GM12878 (cell line): ENCODE data around the gene ADCY2. TPM values are rescaled to one million over a fixed set of nuclear protein-coding genes. Genes with fewer than 3 reads are reported as not detected.

Experiments
- ATAC-seq: fragments of 200-7000 bp; cut with Tn5 transposase; 3 replicates; pipeline ENCODE4 v1.9.1; 2020; ENCODE audit warnings: mild to moderate bottlenecking, moderate library complexity
- BruUV-seq: library from RNA; stranded (reverse); fragments of 400-500 nt; replicated peaks from 2 replicates; lab custom pipeline; 2021; lab: Mats Ljungman, UMichigan
- CTCF ChIA-PET: fragments of 300-600 bp; sonication (Branson Sonifier 250); formaldehyde crosslinking; extraction: SDS; loops from one replicate; lab custom pipeline; 2021; ENCODE audit warnings: inconsistent platforms; lab: Yijun Ruan, JAX
- POLR2A ChIA-PET: fragments of 350-600 bp; formaldehyde crosslinking; extraction: SDS; loops from one replicate; lab custom pipeline; 2021; ENCODE audit warnings: inconsistent platforms; lab: Charles Lee
- RAD21 ChIA-PET: fragments of 300-600 bp; sonication (Branson Sonifier 250); formaldehyde crosslinking; loops from one replicate; lab custom pipeline; 2023; ENCODE audit warnings: antibody characterized with exemption; ENCODE audit not compliant: unreplicated experiment; lab: Charles Lee
- SMC1A ChIA-PET: fragments of 300-600 bp; sonication (Branson Sonifier 250); formaldehyde crosslinking; loops from one replicate; lab custom pipeline; 2023; ENCODE audit not compliant: unreplicated experiment, uncharacterized antibody; lab: Charles Lee
- DNase-seq: peaks from one replicate; pipeline ENCODE4 v3.0.0-alpha.2; 2011; ENCODE audit warnings: low read depth, low spot score
- FAIRE-seq: peaks from 3 replicates; lab custom pipeline; 2011; peaks lifted over from hg19 to GRCh38; lab: Jason Lieb, UNC
- H2AFZ ChIP-seq: 2 replicates; pipeline ENCODE4 v1.6.0; 2011; ENCODE audit warnings: low read depth, low read length, control low read depth; ENCODE audit not compliant: control insufficient read depth
- H3K27ac ChIP-seq: 2 replicates; pipeline ENCODE4 v1.5.1; 2011; ENCODE audit warnings: control low read depth; ENCODE audit not compliant: control insufficient read depth, insufficient read depth
- H3K27me3 ChIP-seq, 2 experiments: replicated peaks in 1 of 2; 2 replicates each; pipeline versions ENCODE4 v1.6.0 to v1.6.1; 2011; ENCODE audit warnings: low read length in 1 of 2; ENCODE audit not compliant: control insufficient read depth in 2 of 2, insufficient read depth in 2 of 2
- H3K36me3 ChIP-seq, 2 experiments: 2 replicates each; pipeline ENCODE4 v1.5.1; 2011; ENCODE audit warnings: low read length in 1 of 2; ENCODE audit not compliant: control insufficient read depth in 2 of 2, insufficient read depth in 2 of 2
- H3K4me1 ChIP-seq: 2 replicates; pipeline ENCODE4 v1.6.1; 2011; ENCODE audit warnings: mild to moderate bottlenecking, low read length, moderate library complexity, mixed read lengths; ENCODE audit not compliant: control insufficient read depth, insufficient read depth
- H3K4me2 ChIP-seq: 2 replicates; pipeline ENCODE4 v1.6.0; 2011; ENCODE audit warnings: control low read depth; ENCODE audit not compliant: control insufficient read depth, insufficient read depth
- H3K4me3 ChIP-seq: fragments of 200-600 bp; sonication (generic); 2 replicates; pipeline ENCODE4 v1.5.1; 2016
- H3K79me2 ChIP-seq: 2 replicates; pipeline ENCODE4 v1.6.0; 2011; ENCODE audit warnings: low read length; ENCODE audit not compliant: control insufficient read depth, insufficient read depth
- H3K9ac ChIP-seq: 2 replicates; pipeline ENCODE4 v1.8.0; 2011; ENCODE audit warnings: low read length, control low read depth, mixed read lengths; ENCODE audit not compliant: control insufficient read depth, insufficient read depth
- H3K9me3 ChIP-seq: replicated peaks from 3 replicates; pipeline ENCODE4 v1.5.1; 2011; ENCODE audit warnings: mild to moderate bottlenecking, low read length; ENCODE audit not compliant: control insufficient read depth, insufficient read depth
- H4K20me1 ChIP-seq: 2 replicates; pipeline ENCODE4 v1.6.0; 2011; ENCODE audit not compliant: control insufficient read depth, insufficient read depth
- CHD2 ChIP-seq: IDR thresholded peaks from 2 replicates; pipeline ENCODE4 v1.6.1; 2011; ENCODE audit warnings: low read depth, low read length, improper control_type of control experiment, borderline replicate concordance
- EED ChIP-seq: sonication (generic); IDR thresholded peaks from 2 replicates; pipeline ENCODE4 v1.6.1; 2016; ENCODE audit warnings: antibody characterized with exemption, low read depth
- EZH2 ChIP-seq: IDR thresholded peaks from 2 replicates; pipeline ENCODE4 v1.6.1; 2012; ENCODE audit warnings: low read depth, mild to moderate bottlenecking, control low read depth, inconsistent platforms, low read length, borderline replicate concordance; ENCODE audit not compliant: control insufficient read depth
- HDAC2 ChIP-seq: fragments of 200-600 bp; sonication (generic); IDR thresholded peaks from 2 replicates; pipeline ENCODE4 v1.6.1; 2017
- KDM1A ChIP-seq: fragments of 200-600 bp; sonication (generic); IDR thresholded peaks from 2 replicates; pipeline ENCODE4 v1.6.1; 2016; ENCODE audit warnings: borderline replicate concordance
- LARP7 ChIP-seq: fragments of 450-650 bp; IDR thresholded peaks from 2 replicates; pipeline ENCODE4 v1.6.1; 2017; ENCODE audit warnings: mild to moderate bottlenecking
- NFYA ChIP-seq: IDR thresholded peaks from 2 replicates; pipeline ENCODE4 v1.6.1; 2011; ENCODE audit warnings: low read depth, mild to moderate bottlenecking, low read length, improper control_type of control experiment, borderline replicate concordance
- POLR2AphosphoS2 ChIP-seq: IDR thresholded peaks from 2 replicates; pipeline ENCODE4 v1.6.1; 2011; ENCODE audit warnings: low read depth, mild to moderate bottlenecking, low read length, improper control_type of control experiment, moderate library complexity
- RAD21 ChIP-seq: IDR thresholded peaks from 2 replicates; pipeline ENCODE4 v1.6.1; 2011; ENCODE audit warnings: mild to moderate bottlenecking, low read depth, low read length, moderate library complexity; ENCODE audit not compliant: insufficient read depth
- RAD51 ChIP-seq: fragments of 450-650 bp; IDR thresholded peaks from 2 replicates; pipeline ENCODE4 v1.6.1; 2016; ENCODE audit warnings: moderate library complexity, mild to moderate bottlenecking, inconsistent platforms
- RCOR1 ChIP-seq: conservative IDR thresholded peaks from 2 replicates; pipeline ENCODE4 v1.6.1; 2012; ENCODE audit warnings: low read depth, low read length, improper control_type of control experiment
- SUPT20H ChIP-seq: IDR thresholded peaks from 2 replicates; pipeline ENCODE4 v1.6.1; 2011; ENCODE audit warnings: low read depth, mild to moderate bottlenecking, low read length, moderate library complexity, borderline replicate concordance; ENCODE audit not compliant: control insufficient read depth
- WGBS: methylation state at CpG from one replicate; pipeline ENCODE4 v1.1.6; 2016; ENCODE audit warnings: low lambda C conversion rate; ENCODE audit not compliant: insufficient replicate concordance, insufficient coverage; ENCODE audit errors: missing lambda C conversion rate; 5-methylcytosine and 5-hydroxymethylcytosine counted together
- in situ Hi-C: fragments of 300-500 bp; cut with MboI; formaldehyde crosslinking; loops from 9 replicates; pipeline ENCODE4 v1.14.3; 2018; ENCODE audit warnings: mixed read lengths
- intact Hi-C: fragments of 100-400 bp; cut with micrococcal nuclease; formaldehyde crosslinking; loops from one replicate; pipeline ENCODE4 v1.14.2; 2022; ENCODE audit not compliant: unreplicated experiment
- polyA plus RNA-seq, 11 experiments: library from polyadenylated mRNA; depleted of rRNA in 4 of 11; unstranded in 6 of 11; stranded (reverse) in 5 of 11; fragments of >200 nt; fragmentation: Nextera tagmentation in 4 of 11; fragmentation: Illumina TruSeq in 1 of 11; extraction: Ambion mirVana in 4 of 11; extraction: Trizol in 1 of 11; gene quantifications; 1 replicate in 1 of 11; 2 replicates in 10 of 11; pipeline versions ENCODE4 v1.2.1 to v1.2.3, GENCODE V29; 2011 to 2016; ENCODE audit warnings: inconsistent platforms in 2 of 11, missing spikeins in 2 of 11, low read depth in 1 of 11
- total RNA-seq, 4 experiments: library from RNA; depleted of rRNA in 3 of 4; stranded (reverse); fragments of >200 nt in 3 of 4; fragmentation: Illumina TruSeq in 1 of 4; extraction: Trizol in 1 of 4; gene quantifications; 2 replicates each; pipeline versions ENCODE4 v1.2.1 to v1.2.3, GENCODE V29; 2013 to 2021
- TF ChIP-seq, protein P1 (sequence below): fragments of 150-350 bp; IDR thresholded peaks from 2 replicates; pipeline ENCODE4 v1.6.1; 2016; ENCODE audit warnings: low read depth, low read length
- TF ChIP-seq, protein P2 (sequence below): IDR thresholded peaks from 2 replicates; pipeline ENCODE4 v1.6.1; 2011; ENCODE audit warnings: borderline replicate concordance, low read depth, mild to moderate bottlenecking, moderate library complexity, mixed read lengths, low read length; ENCODE audit not compliant: insufficient read depth; ENCODE audit errors: extremely low read length
- TF ChIP-seq, protein P3 (sequence below): fragments of 450-650 bp; IDR thresholded peaks from 2 replicates; pipeline ENCODE4 v1.6.1; 2017; ENCODE audit warnings: mild to moderate bottlenecking, low read depth, inconsistent platforms; ENCODE audit not compliant: poor library complexity, severe bottlenecking
- TF ChIP-seq, protein P4 (sequence below): fragments of 150-350 bp; IDR thresholded peaks from 2 replicates; pipeline ENCODE4 v1.6.1; 2014; ENCODE audit warnings: mild to moderate bottlenecking, low read depth, low read length

Gene ADCY2
- total and polyA plus RNA-seq, 10 of the 15 experiments (the other 5 are each of a cell fraction or from before 2014, with no cell fraction given), result 0.07 to 0.26 TPM; not detected in 8

GRCh38 chr5:7690557-7690956 is 294.6 kb downstream of the ADCY2 start (continued):
- TF ChIP-seq, protein P1, sequence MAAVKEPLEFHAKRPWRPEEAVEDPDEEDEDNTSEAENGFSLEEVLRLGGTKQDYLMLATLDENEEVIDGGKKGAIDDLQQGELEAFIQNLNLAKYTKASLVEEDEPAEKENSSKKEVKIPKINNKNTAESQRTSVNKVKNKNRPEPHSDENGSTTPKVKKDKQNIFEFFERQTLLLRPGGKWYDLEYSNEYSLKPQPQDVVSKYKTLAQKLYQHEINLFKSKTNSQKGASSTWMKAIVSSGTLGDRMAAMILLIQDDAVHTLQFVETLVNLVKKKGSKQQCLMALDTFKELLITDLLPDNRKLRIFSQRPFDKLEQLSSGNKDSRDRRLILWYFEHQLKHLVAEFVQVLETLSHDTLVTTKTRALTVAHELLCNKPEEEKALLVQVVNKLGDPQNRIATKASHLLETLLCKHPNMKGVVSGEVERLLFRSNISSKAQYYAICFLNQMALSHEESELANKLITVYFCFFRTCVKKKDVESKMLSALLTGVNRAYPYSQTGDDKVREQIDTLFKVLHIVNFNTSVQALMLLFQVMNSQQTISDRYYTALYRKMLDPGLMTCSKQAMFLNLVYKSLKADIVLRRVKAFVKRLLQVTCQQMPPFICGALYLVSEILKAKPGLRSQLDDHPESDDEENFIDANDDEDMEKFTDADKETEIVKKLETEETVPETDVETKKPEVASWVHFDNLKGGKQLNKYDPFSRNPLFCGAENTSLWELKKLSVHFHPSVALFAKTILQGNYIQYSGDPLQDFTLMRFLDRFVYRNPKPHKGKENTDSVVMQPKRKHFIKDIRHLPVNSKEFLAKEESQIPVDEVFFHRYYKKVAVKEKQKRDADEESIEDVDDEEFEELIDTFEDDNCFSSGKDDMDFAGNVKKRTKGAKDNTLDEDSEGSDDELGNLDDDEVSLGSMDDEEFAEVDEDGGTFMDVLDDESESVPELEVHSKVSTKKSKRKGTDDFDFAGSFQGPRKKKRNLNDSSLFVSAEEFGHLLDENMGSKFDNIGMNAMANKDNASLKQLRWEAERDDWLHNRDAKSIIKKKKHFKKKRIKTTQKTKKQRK, result no peak
- TF ChIP-seq EED (no peak), CHD2 (no peak), RAD21 (no peak), SUPT20H (no peak), NFYA (no peak)
- TF ChIP-seq, protein P2, sequence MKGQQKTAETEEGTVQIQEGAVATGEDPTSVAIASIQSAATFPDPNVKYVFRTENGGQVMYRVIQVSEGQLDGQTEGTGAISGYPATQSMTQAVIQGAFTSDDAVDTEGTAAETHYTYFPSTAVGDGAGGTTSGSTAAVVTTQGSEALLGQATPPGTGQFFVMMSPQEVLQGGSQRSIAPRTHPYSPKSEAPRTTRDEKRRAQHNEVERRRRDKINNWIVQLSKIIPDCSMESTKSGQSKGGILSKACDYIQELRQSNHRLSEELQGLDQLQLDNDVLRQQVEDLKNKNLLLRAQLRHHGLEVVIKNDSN, result no peak
- TF ChIP-seq, all 136 proteins: peak for 0

DNA sequence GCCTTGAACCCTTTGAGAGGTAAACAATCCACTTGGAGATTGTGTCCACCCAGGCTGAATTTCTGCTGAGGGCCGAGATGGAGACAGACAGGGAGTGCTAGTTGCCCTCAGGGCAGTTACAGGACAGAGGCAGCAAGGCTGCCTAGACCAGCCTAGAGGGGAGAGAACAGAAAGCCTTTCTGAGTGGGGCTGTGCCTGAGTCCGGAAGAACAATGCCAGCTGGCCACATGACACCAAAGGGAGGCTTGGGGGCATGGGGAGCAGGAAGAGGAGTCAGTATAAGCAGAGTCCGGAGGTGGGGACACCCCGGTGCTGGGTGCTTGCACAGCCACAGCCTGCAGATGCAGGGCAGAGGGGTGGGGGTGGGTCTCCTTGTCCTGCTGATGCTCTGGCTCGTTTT is 309.3 kb downstream of the ADCY2 start:
- Histone ChIP-seq H2AFZ (no peak overlapping the region), H3K79me2 (no peaks in the 10 kb centered on the region), H3K9me3 (no peaks in the 10 kb centered on the region), H3K9ac (no peak overlapping the region), H3K4me2 (no peak overlapping the region), H3K27me3 (no peaks in the 10 kb centered on the region), H3K4me1 (no peaks in the 10 kb centered on the region), H3K36me3 (no peaks in the 10 kb centered on the region), H4K20me1 (no peaks in the 10 kb centered on the region), H3K27ac (no peak overlapping the region), H3K4me3 (no peak overlapping the region)
- ChIA-PET RAD21 (no interaction called here), CTCF (no interaction called here), SMC1A (no interaction called here), POLR2A (no interaction called here)
- WGBS, result 18% methylated on average over 5 of the region's 5 CpGs
- BruUV-seq, result no TSS peak
- ATAC-seq (no peak), FAIRE-seq (no peak), DNase-seq (no peak)
- intact Hi-C loops, result no loop called here
- in situ Hi-C loops, result no loop called here
- TF ChIP-seq POLR2AphosphoS2, result no peak
- TF ChIP-seq LARP7, result no peak
- TF ChIP-seq, protein P3, sequence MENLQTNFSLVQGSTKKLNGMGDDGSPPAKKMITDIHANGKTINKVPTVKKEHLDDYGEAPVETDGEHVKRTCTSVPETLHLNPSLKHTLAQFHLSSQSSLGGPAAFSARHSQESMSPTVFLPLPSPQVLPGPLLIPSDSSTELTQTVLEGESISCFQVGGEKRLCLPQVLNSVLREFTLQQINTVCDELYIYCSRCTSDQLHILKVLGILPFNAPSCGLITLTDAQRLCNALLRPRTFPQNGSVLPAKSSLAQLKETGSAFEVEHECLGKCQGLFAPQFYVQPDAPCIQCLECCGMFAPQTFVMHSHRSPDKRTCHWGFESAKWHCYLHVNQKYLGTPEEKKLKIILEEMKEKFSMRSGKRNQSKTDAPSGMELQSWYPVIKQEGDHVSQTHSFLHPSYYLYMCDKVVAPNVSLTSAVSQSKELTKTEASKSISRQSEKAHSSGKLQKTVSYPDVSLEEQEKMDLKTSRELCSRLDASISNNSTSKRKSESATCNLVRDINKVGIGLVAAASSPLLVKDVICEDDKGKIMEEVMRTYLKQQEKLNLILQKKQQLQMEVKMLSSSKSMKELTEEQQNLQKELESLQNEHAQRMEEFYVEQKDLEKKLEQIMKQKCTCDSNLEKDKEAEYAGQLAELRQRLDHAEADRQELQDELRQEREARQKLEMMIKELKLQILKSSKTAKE, result no peak
- TF ChIP-seq EZH2, result no peak
- TF ChIP-seq RCOR1, result no peak
- TF ChIP-seq RAD51, result no peak
- TF ChIP-seq HDAC2, result no peak
- TF ChIP-seq, protein P4, sequence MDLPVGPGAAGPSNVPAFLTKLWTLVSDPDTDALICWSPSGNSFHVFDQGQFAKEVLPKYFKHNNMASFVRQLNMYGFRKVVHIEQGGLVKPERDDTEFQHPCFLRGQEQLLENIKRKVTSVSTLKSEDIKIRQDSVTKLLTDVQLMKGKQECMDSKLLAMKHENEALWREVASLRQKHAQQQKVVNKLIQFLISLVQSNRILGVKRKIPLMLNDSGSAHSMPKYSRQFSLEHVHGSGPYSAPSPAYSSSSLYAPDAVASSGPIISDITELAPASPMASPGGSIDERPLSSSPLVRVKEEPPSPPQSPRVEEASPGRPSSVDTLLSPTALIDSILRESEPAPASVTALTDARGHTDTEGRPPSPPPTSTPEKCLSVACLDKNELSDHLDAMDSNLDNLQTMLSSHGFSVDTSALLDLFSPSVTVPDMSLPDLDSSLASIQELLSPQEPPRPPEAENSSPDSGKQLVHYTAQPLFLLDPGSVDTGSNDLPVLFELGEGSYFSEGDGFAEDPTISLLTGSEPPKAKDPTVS, result no peak
- no peak for TF ChIP-seq KDM1A
